ENCODE results near the gene TSSC4. TPM values are rescaled to one million over a fixed set of nuclear protein-coding genes. Genes with fewer than 3 reads are reported as not detected.

TSSC4 gene
- polyA plus RNA-seq, 3 donors, result 28.1 to 74.6 (median 52.0) TPM

DNA sequence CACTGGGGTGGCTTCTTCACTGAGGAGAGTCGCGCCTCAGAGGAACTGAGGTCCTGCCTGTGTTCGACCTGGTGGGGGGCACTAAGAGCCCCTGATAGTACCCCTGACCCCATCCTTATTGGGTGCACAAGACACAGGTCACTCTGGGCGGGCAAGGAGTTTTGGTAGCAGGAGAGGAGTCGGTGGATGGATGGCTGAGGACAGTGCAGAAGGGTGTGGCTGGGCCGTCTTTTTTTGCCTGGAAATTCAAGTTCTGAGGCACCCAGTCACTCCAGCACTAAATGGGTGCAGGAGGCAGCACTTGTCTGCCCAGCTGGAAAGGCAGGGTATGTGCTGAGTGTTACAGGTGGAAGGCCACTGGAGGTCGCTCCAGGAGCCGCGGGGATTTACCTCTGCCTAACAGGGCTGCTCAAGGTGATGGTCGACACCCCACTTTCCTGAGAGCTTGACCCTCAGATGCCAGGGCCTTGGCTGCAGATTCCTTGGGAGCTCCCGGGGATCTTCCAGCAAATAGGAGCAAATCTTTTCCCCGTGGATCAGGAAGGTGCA is 960 bp downstream of the TSSC4 start:
- H3K9ac ChIP-seq (ENCODE audit: insufficient read depth, low read length, poor library complexity, severe bottlenecking), result peak overlapping the region; percentile 90
- H3K4me1 ChIP-seq (ENCODE audit: control insufficient read depth in 1 of 2, insufficient read depth in 2 of 2, low read length in 2 of 2), result peaks cover 21 to 26% of the 10 kb centered on the region in 2 donors
- Mint-ChIP-seq H3K4me1 (peaks cover 18% of the 10 kb centered on the region), H3K4me3 (peak overlapping the region; percentile 84 to 91), H3K36me3 (peaks cover 17 to 34% of the 10 kb centered on the region in 2 donors), H3K27me3 (ENCODE audit: low read depth in 3 of 3) (peaks cover 0 to 2% (median 0%) of the 10 kb centered on the region in 3 donors), H3K27ac (peak overlapping the region in 5 of 7 donors; percentile 79 to 94 (median 90)), H3K9me3 (no peaks in the 10 kb centered on the region)
- H3K79me2 ChIP-seq (ENCODE audit: insufficient read depth, low read length), result peaks cover 32% of the 10 kb centered on the region
- DNase-seq, result no peak
- peaks cover 17% of the 10 kb centered on the region for H4K20me1 ChIP-seq (ENCODE audit: insufficient read depth, low read length)
- H3K27me3 ChIP-seq (ENCODE audit: control insufficient read depth in 2 of 2, insufficient read depth in 2 of 2, low read length in 2 of 2), result no peaks in the 10 kb centered on the region
- peaks cover 19 to 23% of the 10 kb centered on the region in 2 donors for H3K36me3 ChIP-seq (replicated peaks in 1 of 2; ENCODE audit: control insufficient read depth in 1 of 2, insufficient read depth in 2 of 2, low read length in 2 of 2)
- intact Hi-C loops (cut with micrococcal nuclease), result loop anchor here (5.0 kb wide), 1 partner anchor 134 kb away; no protein-coding TSS in a partner anchor
- H3K4me3 ChIP-seq (replicated peaks in 1 of 3; ENCODE audit: low read depth in 2 of 3, low read length in 3 of 3), result peak overlapping the region; percentile 88 to 98 (median 93)
- H3K4me2 ChIP-seq (replicated peaks; ENCODE audit: extremely low read depth, low read length, poor library complexity, severe bottlenecking), result peak overlapping the region; percentile 92
- H3K9me3 ChIP-seq (replicated peaks in 1 of 2; ENCODE audit: control insufficient read depth in 1 of 2, insufficient read depth in 1 of 2, low read length in 2 of 2), result no peaks in the 10 kb centered on the region
- TF ChIP-seq, protein P1, sequence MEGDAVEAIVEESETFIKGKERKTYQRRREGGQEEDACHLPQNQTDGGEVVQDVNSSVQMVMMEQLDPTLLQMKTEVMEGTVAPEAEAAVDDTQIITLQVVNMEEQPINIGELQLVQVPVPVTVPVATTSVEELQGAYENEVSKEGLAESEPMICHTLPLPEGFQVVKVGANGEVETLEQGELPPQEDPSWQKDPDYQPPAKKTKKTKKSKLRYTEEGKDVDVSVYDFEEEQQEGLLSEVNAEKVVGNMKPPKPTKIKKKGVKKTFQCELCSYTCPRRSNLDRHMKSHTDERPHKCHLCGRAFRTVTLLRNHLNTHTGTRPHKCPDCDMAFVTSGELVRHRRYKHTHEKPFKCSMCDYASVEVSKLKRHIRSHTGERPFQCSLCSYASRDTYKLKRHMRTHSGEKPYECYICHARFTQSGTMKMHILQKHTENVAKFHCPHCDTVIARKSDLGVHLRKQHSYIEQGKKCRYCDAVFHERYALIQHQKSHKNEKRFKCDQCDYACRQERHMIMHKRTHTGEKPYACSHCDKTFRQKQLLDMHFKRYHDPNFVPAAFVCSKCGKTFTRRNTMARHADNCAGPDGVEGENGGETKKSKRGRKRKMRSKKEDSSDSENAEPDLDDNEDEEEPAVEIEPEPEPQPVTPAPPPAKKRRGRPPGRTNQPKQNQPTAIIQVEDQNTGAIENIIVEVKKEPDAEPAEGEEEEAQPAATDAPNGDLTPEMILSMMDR (IDR thresholded peaks at IDR 0.05), result no peak
- H3K27ac ChIP-seq (ENCODE audit: low read depth in 1 of 2, low read length in 2 of 2), result peak overlapping the region; percentile 89 to 95
- WGBS (ENCODE audit: insufficient coverage), result 85% methylated on average over 7 of the region's 12 CpGs
- H2AFZ ChIP-seq (ENCODE audit: insufficient read depth, low read depth, low read length, poor library complexity, severe bottlenecking), result peak overlapping the region; percentile 78

- H3K4me3 ChIP-seq (replicated peaks in 1 of 3; ENCODE audit: low read depth in 2 of 3, low read length in 3 of 3), result peak overlapping the region in 1 of 3 experiments; percentile 98
- peaks cover 0 to 1% (median 0%) of the 10 kb centered on the region in 3 donors for H3K27me3 Mint-ChIP-seq (ENCODE audit: low read depth in 3 of 3)
- H3K4me2 ChIP-seq (replicated peaks; ENCODE audit: extremely low read depth, low read length, poor library complexity, severe bottlenecking), result peak overlapping the region; percentile 92
- H3K4me1 Mint-ChIP-seq, result peaks cover 18% of the 10 kb centered on the region
- no peak for DNase-seq
- H3K79me2 ChIP-seq (ENCODE audit: insufficient read depth, low read length), result peaks cover 32% of the 10 kb centered on the region
- no peak overlapping the region for H3K9ac ChIP-seq (ENCODE audit: insufficient read depth, low read length, poor library complexity, severe bottlenecking)
- H3K27me3 ChIP-seq (ENCODE audit: control insufficient read depth in 2 of 2, insufficient read depth in 2 of 2, low read length in 2 of 2), result no peaks in the 10 kb centered on the region
- H3K27ac Mint-ChIP-seq, result peak overlapping the region in 1 of 7 donors; percentile 8
- no peaks in the 10 kb centered on the region for H3K9me3 ChIP-seq (replicated peaks in 1 of 2; ENCODE audit: control insufficient read depth in 1 of 2, insufficient read depth in 1 of 2, low read length in 2 of 2)
- no peak overlapping the region for H2AFZ ChIP-seq (ENCODE audit: insufficient read depth, low read depth, low read length, poor library complexity, severe bottlenecking)
- TF ChIP-seq, protein P1 (IDR thresholded peaks at IDR 0.05), result no peak
- peaks cover 19 to 23% of the 10 kb centered on the region in 2 donors for H3K36me3 ChIP-seq (replicated peaks in 1 of 2; ENCODE audit: control insufficient read depth in 1 of 2, insufficient read depth in 2 of 2, low read length in 2 of 2)
- H3K9me3 Mint-ChIP-seq, result no peaks in the 10 kb centered on the region
- H3K4me3 Mint-ChIP-seq, result peak overlapping the region in 1 of 2 donors; percentile 17
- peak overlapping the region in 1 of 2 donors; percentile 89 for H3K27ac ChIP-seq (ENCODE audit: low read depth in 1 of 2, low read length in 2 of 2)
- peaks cover 21 to 26% of the 10 kb centered on the region in 2 donors for H3K4me1 ChIP-seq (ENCODE audit: control insufficient read depth in 1 of 2, insufficient read depth in 2 of 2, low read length in 2 of 2)
- H4K20me1 ChIP-seq (ENCODE audit: insufficient read depth, low read length), result peaks cover 17% of the 10 kb centered on the region
- WGBS (ENCODE audit: insufficient coverage), result 97% methylated on average over 11 of the region's 13 CpGs
- H3K36me3 Mint-ChIP-seq, result peaks cover 17 to 29% of the 10 kb centered on the region in 2 donors
- intact Hi-C loops (cut with micrococcal nuclease), result loop anchor here (5.0 kb wide), 1 partner anchor 135 kb away; no protein-coding TSS in a partner anchor
Measured at GRCh38 chr11:2402106-2402505, 1.6 kb downstream of the TSSC4 start.
